Stimulated activated CD8-positive, alpha-beta memory T cell treated with anti-CD3 and anti-CD28 coated beads, Interleukin-4, amount 100 ng/mL, for 24 hours (primary cell): Measurements from ENCODE around the gene ALDH1L1.
"Not testable (repeated sequence)": the region's sequence is repeated elsewhere in the genome, so short reads cannot be mapped to it uniquely, and the experiment has no call there.

Experiments
- DNase-seq: peaks from one replicate; pipeline ENCODE4 v3.0.0-alpha.2; 2020; ENCODE audit warnings: low read depth

ALDH1L1 gene

DNA sequence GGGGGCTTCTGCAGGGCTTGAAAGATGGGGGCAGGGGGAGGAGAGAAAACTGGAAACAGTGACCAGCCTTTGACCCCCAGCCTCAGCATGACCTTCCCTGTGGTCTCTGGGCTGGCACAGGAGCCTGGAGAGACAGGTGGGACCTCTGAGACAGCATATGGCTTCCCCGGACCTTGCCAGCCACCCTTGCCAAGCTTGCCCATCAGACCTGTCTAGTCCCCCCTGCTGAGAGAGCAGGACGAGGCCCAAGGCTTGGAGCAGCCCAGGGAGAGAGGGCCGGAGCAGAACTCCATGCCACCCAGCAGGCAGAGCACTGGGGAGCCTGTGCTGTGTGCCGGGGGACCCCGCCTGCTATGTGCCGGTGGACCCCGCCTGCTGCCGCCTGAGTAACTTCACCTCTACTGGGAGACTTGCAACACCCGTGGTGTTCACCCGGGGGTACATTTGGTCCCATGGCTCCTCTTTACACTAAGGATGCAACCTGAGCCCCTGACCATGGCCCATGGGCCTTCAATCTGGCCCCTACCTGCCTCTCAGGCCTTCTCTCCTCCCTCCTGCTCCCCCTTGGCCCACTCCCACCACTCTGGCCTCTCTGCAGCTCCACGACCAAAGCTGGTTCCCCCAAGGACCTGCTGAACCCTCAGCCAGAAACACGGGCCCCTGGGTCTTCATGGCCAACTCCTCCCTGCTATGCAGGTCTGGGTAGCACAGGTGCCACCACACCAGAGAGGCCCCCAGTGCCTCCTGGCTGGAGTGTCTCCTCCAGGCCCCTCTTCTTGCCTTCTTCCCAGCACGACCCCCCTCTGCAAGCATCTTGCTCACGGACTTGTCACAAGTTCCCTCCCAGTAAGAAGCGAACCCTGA, 75.4 kb downstream of the ALDH1L1 start:
- no peak for DNase-seq

DNA sequence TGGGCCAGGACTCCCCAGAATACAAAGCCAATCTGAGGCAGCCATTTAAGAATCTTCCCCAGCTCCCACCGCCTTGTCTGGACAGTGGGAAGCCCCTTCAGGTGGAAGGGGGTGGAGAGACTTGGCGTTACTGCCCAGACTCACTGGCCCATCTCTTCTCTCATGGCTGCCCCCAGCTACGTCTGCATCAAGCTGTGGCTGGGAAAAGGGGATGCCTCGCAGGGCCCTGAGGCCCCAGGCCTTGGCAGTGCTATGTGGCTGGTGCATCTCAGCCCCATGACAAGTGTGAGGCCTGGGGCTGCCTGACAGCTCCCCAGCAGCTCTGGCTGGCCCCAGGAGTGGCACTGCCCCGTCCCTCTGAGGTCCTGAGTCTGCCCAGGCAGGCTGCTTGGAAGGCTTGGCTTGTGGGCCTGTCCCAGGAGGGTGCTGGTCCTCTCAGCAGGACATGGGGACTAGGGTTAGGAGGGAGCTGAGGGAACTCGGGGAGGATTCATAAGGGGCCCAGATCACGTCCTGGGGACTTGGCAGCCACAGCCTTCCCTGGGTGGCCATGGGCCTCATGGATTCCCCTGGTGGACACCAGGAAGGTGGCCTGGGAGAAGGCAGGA, 76.3 kb downstream of the ALDH1L1 start:
- no peak for DNase-seq

DNA sequence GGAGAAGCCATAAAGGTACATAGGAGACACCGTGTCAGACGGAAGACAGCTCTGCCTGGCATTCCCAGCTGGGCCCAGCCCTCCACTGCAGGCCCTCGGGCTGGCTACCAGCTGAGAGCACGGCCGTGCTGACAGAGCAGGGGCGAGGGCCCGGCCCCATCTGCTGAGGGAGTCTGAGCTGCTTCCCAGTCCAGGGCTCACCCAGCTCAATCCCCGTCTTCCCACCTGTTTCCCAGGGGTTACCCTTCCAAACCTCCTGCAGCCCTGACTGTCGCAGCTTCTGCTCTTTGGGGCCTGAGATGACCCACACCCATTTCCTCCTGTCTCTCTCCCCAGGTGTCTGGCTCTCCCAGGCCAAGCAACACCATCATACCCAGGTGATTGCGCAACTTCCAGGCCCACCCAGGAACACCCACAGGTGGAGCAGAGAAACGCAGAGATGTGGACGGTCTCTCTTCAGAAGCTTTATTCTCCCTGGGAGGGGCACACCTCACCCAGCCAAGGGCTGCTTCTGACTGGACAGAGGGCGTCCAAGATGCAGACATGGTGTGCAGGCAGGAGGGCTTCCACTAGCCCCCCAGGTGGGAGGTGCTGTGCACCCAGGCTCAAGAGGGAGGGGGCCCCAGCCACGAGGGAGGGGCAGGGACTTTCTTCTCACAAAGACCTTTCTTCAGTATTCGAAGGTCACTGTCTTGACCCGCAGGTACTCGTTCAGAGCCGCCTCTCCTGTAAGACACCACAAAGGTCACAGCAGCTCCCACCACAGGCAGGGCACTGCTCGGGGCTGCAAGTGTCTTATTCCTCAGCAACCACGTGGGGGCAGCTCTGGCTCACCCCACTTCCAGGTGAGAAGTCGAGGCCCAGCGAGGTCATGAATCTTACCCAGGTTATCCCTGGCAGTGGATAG, 77.0 kb downstream of the ALDH1L1 start:
- no peak for DNase-seq

DNA sequence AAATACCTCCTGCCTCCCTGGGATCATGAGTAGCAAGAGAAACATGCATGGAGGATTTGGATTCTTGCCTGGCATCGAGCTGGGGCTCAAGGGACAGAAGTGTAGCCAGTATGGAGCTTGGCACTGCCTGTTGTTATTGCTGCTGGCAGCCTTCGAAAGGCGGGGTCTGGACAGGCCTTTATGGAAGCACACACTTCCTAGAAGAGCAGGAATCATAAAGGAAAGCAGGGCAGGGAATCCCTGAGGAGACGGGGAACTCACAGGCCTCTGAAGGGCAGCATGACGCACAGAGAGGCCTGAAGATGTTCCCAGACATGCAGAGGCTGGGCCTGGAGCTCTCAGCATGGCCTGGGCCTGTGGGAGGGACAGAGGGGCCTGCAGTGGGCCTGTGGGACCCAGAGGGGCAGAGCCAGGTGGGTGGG, 77.8 kb downstream of the ALDH1L1 start:
- no peak for DNase-seq

DNA sequence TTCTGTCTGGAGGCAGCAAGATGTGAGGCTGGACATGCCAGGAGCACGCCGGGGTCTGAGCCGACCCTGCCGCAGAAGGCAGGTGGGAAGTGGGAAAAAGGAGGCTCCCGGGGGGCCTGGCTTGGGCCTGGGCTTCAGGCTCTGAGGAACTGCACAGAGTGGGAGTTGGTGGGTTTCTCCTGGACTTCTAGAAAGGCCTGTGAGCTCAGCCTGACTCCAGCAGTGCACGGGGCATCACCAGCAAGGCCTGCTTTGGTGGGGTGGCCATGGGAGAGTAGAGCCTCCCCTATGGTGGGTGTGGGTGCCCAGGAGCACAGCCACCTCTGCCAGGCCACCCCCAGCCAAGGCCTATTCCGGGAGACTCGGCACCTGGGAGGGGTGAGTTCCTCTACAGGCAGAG, 78.4 kb downstream of the ALDH1L1 start:
- DNase-seq: no peak

DNA sequence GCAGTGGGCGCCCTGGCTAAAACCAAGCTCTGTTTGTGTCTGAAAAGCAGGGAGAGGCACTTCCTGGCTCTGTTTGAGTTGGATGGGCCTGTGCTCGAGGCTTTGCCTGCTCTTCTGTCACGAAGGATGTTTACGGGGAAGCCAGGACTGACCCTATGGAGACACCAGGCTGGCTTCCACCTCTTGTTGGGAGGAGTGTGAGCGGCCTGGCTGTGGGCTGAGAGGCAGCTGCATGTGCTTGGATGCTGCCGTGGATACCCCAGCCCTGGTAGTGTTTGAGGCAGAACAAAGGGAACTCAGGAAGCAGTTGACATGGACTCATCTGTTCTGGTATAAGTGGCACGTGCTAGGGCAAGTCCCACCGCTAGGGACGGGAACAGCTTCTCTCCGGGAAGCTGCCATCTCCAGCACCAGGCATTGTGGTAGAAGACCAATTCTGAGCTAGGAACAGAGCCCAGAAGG, 78.8 kb downstream of the ALDH1L1 start:
- DNase-seq: no peak

DNA sequence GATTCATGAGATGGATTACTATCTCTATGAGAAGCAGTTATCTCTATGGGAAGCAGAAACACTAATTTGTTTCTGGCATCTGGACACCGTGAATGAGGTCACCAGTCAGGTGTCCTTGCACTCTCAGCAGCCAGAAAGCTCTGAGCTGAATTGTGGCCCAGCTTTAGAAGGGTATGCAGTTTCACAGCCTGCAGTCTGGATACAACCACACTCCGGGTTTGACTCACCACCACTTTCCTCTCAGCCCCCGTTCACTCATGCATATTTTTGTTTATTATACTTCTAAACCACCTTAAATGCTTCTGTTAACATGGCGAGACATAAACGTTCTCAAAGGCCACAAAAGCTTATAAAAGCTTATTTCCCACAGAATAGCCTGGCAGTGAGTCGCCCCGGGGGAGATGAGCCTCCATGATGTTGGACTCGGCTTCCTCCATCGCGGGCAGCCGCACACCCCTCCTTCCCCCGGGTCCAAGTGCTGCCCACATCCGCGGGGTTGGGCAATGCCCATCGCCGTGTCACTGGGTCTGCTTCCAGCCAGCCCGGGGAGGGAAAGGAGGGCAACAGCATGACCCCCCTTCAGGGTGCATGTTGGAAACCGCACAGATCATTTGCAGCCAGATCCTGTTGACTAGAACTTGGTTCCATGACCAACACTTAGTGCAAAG, 79.6 kb downstream of the ALDH1L1 start:
- DNase-seq: no peak

DNA sequence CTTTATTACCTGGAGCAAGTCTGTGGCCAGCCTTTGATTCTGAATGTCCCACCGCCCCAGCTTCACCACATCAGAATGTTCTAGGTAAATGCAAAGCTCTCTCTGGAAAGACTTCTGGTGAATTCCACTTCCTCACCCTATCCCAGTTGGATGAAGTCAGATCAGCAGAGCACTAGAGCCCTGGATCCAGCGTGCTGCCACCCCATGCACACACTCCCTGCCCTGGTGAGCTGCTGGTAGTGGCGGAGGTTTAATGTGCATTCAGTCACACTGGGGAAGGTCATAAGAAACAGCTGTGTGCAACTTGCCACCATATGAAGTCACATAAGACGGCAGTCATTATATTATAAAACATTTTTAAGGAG, 80.1 kb downstream of the ALDH1L1 start:
- no peak for DNase-seq

DNA sequence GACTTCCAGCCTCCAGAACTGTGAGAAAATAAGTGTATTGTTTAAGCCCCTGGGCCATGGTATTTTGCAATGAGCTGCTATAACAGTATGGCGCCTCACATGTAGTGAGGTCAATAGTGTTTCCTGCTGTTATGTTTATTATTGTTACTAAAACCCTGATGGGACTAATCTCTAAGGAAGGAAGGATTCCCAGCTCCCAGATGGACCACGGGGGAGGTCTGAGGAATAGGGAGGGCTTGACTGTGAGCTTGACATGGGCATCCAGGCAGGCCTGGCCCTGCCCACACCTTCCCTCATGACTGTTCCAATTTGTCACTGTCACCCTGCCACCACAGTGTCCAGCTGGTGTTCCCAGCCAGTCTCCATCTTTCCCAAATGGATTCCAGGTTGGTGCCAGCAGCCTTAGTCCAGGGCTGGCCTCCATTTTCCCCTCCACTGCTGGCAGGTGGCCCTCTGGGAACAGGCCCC, 82.0 kb downstream of the ALDH1L1 start:
- no peak for DNase-seq

DNA sequence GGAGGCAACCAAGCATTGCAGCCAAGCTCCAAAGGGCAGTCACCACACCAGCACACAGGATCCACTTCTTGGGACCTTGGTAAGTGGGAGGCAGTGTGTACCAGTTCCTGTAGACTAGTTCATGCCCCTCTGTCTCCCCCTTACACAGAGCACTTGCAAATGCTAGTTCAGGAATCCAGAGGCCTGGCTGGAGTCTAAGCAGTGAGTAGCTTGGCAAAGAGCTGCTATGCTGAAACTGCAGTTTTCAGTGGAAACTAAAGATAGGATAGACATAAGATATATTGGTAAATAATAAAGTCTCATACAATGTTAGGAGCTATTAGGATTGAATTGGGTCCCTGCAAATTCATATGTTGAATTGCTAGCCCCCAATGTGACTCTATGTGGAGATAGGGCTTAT, 82.6 kb downstream of the ALDH1L1 start:
- no peak for DNase-seq

DNA sequence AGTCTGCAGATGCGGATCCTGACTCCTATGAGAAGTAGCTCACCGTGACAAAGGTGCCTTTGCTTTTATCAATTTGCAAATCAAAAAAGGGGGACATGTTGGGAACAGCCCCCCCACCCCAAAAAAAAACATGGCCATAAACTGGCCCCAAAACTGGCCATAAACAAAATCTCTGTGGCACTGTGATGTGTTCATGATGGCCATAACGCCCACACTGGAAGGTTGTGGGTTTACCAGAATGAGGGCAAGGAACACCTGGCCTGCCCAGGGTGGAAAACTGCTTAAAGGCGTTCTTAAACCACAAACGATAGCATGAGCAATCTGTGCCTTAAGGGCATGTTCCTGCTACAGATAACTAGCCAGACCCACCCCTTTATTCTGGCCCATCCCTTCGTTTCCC, 84.1 kb downstream of the ALDH1L1 start:
- not testable (repeated sequence) for DNase-seq

DNA sequence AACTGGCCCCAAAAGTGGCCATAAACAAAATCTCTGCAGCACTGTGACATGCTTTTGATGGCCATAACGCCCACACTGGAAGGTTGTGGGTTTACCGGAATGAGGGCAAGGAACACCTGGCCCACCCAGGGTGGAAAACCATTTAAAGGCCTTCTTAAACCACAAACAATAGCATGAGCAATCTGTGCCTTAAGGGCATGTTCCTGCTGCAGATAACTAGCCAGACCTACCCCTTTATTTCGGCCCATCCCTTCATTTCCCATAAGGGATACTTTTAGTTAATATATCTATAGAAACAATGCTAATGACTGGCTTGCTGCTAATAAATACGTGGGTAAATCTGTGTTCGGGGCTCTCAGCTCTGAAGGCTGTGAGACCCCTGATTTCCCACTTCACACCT, 88.3 kb downstream of the ALDH1L1 start:
- DNase-seq: not testable (repeated sequence)

DNA sequence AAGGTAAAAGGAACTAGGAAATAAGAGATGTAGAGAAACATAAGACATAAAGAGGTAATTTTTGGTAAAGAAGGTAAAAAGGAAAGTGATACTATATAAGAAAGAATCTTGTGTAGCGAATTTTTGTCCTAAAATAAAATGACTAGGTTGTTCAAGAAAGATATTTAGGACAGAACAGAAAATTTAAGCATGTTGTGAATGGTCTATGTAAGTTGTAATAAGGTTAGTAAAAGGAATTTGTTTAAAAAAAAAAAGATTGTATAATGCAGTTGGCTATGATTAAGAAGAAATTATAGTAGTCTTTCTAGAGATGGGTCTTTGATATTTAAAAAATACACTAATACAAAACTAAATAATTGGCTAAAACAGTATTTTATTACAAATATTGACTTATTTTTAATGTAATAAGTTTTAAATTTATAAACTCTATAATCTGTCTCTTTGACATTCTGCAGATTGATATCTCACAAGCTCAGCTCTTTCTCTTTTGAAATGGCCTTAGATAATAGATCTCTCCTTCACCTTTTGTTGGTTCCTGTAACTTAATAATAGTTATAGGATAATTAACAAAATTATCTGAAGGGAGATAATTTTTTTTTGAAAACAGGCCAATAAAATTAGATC, 92.7 kb downstream of the ALDH1L1 start:
- DNase-seq: no peak

DNA sequence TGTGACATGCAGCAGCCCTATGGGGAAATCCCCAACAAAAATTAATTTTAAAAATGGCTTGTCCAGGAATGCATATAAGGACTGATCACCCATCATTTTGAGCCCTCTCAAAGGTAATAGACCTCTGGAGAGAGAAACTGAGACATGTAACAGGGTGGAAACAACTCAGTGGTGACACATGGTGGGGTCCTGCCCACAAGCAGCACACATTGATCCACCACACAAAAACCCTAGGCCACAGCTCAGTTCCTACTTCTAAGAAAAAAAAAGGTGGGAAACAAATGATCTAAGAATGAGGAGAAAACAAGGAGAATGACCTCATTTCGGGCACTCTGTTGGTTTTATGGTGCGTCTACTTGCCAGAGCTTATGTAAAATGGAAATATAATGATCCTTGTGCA, 94.5 kb downstream of the ALDH1L1 start:
- no peak for DNase-seq

DNA sequence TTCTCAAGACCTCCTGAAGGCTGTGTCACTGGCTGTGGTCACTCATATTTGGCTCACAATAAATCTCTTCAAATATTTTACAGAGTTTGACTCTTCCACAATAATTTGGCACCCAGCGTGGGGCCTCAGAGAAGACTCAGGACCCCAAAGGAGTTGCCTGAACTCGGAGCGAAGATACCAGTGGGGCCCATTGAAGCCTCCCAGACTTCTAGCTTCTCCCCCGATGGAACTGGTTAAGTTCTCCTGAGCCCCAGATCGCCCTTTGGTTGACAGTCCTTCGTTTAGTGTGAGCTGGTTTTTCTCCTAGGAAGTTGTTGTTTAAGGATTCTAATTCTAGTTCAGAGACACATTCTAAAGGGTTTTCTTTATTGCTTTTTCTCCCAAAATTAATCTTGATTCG, 95.1 kb downstream of the ALDH1L1 start:
- DNase-seq: no peak

DNA sequence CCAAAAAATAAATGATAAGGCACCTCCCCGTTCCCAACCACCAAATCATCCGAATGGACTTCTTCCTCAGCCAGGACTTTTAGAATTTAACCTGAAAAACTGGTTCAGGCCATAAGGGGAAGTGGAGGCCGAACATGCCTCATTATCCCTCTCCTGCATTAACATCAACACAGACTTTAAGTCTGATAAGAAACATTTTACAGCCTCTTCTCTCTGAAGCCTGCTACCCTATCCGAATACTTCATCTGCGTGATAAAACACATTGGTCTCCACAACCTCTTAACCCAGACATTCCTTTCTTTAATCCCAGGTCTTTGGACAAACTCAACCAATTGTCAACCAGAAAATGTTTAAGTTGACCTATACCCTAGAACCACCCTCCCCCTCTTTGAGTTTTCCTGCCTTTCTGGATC, 95.6 kb downstream of the ALDH1L1 start:
- no peak for DNase-seq

DNA sequence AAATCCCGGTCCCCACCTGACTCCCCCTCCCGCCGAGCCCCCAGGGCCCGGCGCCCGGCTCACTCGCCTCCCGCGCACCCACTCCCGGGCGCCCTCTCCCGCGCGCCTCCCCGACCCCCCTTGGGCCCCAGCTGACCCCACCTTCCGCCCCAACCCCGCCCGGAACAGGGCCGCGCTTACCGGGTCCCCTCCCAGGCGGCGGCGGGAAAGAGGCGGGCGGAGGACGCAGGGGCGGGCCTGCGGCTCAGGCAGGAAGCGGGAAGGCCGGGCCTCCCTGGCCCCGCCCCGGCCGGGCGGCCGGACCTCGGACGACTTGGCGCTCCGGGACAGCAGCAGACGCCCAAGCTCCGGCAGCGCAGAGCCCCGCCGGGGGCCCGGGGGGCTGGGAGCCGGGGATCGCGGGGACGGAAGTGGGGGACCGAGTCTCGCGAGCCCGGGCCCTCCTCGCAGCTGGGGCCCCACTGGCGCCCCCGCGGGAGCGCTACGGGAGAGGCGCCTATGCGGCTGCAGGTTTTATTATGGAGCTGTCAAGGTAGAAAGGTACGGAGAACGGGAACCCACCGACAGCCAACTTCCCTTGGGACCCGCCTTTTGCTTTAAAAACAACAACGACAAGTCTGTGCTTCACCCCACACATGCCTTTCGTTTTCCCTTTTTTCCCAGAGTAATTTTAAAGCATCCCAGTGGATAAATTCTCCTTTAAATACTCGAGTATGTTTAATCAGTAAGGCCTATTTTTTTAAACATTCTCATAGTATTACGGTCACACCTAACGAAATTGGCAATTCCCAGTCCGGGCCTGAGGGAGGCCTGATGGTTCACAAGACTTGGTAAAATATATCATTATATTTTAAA, 96.2 kb downstream of the ALDH1L1 start, which contains the start of gene SLC41A3:
TSS of gene SLC41A3 (minus strand) at position 212 of the 855 bp plus-strand sequence. CDS start 15,905 bp downstream, outside the sequence.
- DNase-seq: peak; percentile 88

DNA sequence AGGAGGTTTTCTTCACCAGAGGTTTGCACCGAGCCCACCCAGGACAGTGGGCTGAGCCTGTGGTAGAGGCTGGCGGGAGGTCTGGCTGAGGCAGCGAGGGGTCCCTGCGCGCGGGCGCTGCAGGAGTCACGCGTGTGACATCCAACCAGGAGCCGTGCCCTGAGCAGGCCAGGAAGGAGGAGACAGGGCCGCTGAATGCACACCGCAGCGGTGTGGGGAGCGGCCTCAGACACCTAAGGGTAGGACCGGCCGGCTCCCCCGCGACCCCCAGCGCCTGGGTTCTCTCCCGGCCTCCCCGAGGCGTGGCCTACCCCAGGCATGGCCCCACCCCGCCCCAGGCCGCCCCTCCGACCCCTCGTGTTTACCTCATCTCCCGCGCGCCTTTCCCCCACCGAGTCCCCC, 96.9 kb downstream of the ALDH1L1 start:
- DNase-seq: no peak

DNA sequence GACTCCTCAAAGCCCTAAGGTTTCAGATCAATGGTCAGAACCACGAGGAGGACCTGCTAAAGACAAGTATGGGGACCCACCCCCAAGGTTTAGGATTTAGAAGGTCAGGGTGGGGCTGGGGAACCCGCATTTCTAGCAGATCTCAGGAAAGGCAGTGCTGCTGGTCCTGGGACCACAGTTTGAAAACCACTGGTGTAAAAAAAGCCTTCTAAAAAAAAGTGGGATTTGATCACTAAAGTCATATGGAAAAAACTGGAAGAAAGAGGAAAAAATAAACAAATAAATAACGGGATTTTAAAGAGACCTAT, 97.3 kb downstream of the ALDH1L1 start:
- no peak for DNase-seq

DNA sequence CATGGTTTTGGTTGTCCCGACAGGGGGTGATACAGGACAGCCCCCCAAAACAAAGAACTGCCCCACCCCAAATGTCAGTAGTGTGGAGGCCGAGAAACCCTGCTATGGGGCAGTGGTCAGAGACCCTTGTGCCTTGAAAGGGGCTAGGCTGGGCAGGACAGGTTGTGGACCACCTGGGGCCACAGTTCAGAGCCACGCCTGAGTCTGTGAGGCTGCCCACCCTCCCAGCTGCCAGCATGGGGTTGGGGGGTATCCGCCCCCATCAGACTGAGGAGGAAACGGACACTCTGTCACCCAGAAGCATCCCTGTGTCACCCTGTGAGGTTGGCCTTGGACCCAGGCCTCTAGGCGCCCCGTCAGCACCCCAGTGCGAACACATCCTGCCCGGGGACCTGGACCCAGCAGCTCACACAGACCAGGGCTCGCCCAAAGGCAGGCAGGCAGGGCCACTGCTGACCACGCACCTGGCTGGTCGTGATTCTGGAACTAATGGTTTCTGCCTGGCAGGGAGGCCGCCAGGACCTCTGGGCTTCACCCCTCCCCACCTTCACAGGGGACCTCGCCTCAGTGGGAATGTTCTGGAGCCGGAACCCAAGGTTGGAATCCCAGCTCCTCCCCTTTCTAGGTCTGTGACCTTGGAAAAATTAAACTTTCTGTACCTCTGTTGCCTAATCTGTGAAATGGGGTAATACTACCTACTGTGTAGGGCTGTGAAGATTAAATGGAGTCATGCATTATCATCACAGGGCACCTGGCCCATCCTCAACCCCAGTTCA, 97.8 kb downstream of the ALDH1L1 start:
- DNase-seq: no peak
